Activated CD4-positive, alpha-beta T cell treated with anti-CD3 and anti-CD28 coated beads, Interleukin-2, amount 50 U/mL, for 4 hours (primary cell): Measurements from ENCODE around the gene EXOSC2.

Experiments used
- DNase-seq, 2 experiments: peaks; one replicate each; pipeline ENCODE4 v3.0.0-alpha.2; 2020

The EXOSC2 gene

DNA sequence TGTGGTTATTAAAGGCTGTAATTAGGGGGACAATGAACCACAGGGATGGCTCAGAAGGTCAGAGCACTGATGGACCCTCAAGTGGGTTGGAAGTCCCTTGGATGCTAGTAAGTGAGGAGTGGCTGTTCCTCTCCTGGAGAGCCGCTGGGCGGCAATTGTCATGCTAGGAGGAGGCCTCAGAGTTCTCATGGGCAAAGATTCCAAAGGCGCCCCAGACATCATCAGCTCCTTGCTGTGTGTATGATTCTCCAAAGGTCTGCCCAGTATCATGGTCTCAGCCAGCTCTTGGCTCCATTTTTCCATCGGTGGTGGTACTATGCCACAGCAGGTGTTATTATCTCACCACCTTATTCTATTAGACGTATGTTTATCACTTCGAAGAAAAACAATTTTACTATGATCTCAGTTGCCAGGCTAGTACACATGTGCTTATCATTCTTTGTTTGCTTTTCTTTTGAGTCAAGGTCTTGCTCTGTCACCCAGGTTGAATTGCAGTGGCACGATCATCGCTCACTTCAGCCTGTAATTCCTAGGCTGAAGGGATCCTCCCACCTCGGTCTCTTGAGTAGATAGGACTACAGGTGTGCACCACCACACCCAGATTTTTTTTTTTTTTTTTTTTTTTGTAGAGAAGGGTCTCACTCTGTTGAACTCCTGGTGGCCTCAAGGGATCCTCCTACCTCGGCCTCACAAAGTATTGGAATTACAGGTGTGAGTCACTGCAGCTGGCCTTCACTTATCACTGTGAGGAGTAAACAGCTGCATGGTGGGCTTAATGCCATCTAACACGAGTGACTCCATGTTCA is 46.8 kb downstream of the EXOSC2 start:
- no peak for DNase-seq

- no peak for DNase-seq
These were observed 47.4 kb downstream of the EXOSC2 start for GRCh38 chr9:130741024-130741305.

DNA sequence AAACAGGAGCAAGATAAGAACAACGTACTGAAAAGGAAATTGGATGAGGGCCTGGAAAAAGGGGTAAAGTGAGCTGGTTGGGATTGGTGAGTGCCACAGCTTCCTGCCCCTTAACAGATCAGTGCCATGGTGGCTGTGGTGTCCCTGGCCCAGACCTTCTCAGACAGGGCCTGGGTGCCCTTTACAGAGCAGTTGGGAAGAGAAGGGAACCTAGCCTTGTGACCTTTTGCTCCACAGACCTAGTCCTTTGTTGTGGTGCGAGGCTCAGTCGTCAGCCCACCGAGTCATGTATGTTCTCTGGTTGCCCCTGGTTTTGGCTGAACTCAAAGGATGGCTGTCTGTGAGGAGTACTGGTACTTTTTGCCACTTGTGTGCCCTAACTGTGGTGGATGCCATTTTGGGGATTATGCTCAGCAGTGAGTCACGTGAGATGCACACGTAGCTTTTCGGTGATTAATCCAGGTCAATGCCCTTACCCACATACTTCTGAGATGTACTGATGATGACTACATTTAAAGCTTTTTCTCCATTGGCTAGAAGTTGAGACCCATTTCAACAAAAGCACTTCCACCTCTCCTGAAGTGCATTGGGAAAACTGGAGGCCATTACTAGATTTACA is 48.4 kb downstream of the EXOSC2 start:
- no peak for DNase-seq

DNA sequence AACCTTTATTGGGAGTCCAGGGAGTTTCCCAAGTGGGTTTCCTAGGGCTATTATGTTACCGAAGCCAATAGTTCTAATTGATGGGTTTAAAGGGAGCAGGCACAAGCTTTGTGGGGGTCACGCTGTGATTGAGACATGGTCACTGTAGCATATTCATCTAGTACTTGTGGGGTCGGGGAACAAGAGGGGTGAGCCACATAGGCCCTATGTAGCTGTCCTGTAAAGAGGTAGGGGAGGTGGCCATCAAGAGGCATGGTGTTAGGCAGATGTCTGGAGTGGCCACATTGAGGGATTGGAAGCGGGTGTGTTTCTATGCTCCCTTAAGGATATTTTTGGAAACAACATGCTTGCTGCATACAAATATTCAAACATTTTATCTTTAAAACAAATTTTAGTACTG is 50.1 kb downstream of the EXOSC2 start:
- DNase-seq, result no peak

GRCh38 chr9:130745210-130745800 is 51.7 kb downstream of the EXOSC2 start:
- no peak for DNase-seq

- no peak for DNase-seq
These were observed 52.2 kb downstream of the EXOSC2 start for GRCh38 chr9:130745829-130746228.

DNA sequence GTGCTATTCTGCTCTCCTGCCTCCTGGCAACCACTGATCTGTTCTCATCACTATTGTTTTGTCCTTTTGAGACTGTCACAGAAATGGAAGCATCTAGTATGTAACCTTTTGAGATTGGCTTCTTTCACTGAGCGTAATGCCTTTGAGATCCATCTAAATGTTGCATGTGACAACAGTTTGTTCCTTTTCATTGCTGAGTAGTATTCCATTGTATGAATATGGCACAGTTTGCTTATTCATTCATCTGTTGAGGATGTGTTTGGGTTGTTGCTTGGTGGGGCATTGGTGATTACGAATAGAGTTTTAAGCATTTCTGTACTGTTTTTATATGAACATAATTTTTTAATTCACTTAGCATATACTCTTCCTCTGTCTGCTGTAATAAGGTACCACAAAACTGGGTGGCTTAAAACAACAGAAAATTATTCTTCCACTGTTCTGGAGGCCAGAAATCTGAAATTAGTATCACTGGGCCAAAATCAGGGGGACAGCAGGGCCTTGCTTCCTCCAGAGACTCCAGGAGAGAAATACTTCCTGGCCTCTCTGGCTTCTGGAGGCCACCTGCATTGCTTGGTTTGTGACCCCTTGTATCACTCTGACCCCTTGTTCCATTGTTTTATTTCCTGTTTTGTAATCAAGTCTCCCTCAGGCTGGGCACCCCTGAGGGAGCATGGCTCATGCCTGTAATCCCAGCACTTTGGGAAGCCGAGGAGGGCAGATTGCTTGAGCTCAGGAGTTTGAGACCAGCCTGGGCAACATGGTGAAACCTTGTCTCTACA is 53.0 kb downstream of the EXOSC2 start:
- DNase-seq, result no peak

DNA sequence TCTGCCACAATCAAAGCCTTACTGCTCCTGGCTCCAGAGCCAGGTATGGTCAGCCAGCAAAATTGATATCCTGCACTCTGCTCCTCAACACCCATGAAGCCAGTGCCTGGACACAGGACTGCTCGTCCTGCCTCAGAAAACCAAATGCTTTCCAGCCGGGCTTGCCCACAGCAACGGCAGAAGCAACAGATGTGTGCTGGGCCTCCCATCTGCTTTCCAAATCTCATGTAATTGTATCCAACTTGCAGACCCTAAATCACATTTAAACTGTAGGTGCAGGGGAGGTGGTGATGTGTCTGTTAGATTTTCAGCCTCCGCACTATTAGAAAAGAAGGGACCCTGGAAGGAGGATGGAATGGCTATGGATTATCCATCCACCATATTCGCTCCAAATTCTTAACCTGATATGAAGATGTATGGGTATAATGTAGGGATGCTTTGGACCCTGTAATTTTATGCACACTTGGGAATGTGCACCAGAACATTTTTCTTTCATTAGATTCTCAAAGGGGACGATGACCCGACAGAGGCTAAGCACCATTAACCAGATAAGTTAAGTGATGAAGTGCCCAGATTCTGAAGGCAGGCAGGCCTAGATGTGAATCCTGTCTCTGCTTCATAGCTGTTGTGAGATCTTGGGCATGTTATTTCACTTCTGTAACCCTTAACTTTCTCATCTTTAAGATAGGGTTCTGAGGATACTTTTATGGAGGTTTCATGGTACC is 58.2 kb downstream of the EXOSC2 start:
- DNase-seq, result no peak
